ENCODE results near the gene TXNL4B. TPM values are rescaled to one million over a fixed set of nuclear protein-coding genes. Genes with fewer than 3 reads are reported as not detected.

TXNL4B gene
- total RNA-seq: 12.4 and 25.8 TPM in 2 replicates

DNA sequence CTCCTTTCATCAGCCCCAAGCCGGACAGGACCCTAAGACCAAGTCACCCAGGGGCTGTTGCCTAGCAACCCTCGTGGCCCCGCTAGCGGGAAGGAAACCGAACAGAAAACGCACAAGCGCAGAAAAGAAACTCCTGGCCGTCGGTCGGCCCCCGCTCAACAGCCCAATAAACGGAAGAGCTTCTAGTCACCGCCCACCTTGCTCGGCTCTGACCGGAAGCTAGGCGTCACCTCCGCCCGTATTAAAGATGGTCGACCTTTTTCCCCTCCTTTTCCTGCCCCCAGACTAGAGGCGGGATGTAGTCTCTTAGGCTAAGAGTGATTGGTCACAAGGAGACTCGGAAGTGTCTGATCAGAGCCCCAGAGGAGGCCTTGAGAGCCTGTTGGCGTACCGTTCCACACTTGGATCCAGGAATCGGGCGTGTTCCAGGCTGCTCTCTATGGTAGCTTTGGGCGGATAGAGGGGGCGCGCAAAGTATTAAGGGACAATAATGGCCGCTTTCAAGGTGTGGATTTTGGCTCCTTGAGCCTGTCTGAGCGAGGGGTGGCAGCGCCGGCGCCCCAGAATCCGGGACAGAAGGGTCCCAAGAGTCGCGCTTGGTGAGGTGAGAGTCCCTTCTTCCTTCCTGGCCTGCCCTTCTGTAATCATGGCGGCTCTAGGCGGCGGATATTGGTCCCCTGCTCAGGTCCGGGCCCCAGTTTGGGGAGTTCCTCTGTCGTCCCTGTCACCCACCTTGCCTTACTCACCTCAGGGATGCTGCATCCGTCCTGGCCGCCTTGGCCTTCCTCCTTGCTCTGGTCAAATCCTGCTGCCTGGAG, at the start of gene TXNL4B, which contains the start of gene DHX38:
Gene TXNL4B (minus strand): TSS at position 173 of the 818 bp plus-strand sequence. CDS start 2,871 bp downstream, outside the sequence.
Gene DHX38 (plus strand): TSS at position 400 of the 818 bp plus-strand sequence. CDS start 2,311 bp downstream, outside the sequence.

DNA sequence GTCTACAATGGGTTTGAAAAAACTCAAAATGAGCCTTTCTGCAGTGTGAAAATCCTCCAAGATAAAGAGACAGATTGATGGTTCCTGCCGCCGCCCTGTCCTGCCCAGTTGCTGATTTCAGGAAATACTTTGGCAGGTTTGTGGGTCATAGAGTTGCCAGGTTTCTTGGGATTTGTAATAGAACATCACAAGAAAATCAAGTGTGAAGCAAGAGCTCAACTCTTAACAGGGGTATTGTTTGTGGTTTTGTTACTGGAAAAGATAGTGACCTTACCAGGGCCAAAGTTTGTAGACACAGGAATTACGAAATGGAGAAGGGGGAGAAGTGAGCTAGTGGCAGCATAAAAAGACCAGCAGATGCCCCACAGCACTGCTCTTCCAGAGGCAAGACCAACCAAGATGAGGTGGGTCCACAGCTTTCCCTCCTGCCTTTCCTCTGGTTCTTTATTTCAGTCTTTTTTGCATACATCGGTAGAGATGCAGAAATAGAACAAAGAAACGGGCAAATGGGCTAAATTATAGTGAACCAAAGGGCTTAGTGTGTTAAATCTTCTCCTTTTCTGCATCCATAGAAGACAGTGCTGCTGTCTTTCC, 39.1 kb downstream of the TXNL4B start, which contains the start of gene HP:
Gene HP (plus strand): TSS at position 252 of the 594 bp plus-strand sequence. CDS start 148 bp downstream, at position 400.

Other genes with a start within 250 kb of the TXNL4B start
- gene ATXN1L, start 247.6 kb downstream of the TXNL4B start, total RNA-seq: 9.2 and 11.6 TPM in 2 replicates
- 10.2 and 16.3 TPM in 2 replicates for gene ZNF821, start 209.4 kb downstream of the TXNL4B start, total RNA-seq
- gene IST1, start 198.1 kb downstream of the TXNL4B start, total RNA-seq: 129 and 147 TPM in 2 replicates
- under 0.01 TPM in 1 of 2 replicates, not detected in the other for gene PKD1L3, start 93.2 kb downstream of the TXNL4B start, total RNA-seq
- 1.2 and 5.8 TPM in 2 replicates for gene DHODH, start 84.9 kb downstream of the TXNL4B start, total RNA-seq
- gene HP, start 39.1 kb downstream of the TXNL4B start, total RNA-seq: 24.3 and 63.7 TPM in 2 replicates
- 3.0 and 41.7 TPM in 2 replicates for gene HPR, start 30.4 kb downstream of the TXNL4B start, total RNA-seq
- gene DHX38, start 227 bp upstream of the TXNL4B start, total RNA-seq: 27.3 and 34.2 TPM in 2 replicates
- not detected in 2 replicates for gene PMFBP1, start 78.5 kb upstream of the TXNL4B start, total RNA-seq